ENCODE measurements around the gene GJC2.

GJC2 gene

DNA sequence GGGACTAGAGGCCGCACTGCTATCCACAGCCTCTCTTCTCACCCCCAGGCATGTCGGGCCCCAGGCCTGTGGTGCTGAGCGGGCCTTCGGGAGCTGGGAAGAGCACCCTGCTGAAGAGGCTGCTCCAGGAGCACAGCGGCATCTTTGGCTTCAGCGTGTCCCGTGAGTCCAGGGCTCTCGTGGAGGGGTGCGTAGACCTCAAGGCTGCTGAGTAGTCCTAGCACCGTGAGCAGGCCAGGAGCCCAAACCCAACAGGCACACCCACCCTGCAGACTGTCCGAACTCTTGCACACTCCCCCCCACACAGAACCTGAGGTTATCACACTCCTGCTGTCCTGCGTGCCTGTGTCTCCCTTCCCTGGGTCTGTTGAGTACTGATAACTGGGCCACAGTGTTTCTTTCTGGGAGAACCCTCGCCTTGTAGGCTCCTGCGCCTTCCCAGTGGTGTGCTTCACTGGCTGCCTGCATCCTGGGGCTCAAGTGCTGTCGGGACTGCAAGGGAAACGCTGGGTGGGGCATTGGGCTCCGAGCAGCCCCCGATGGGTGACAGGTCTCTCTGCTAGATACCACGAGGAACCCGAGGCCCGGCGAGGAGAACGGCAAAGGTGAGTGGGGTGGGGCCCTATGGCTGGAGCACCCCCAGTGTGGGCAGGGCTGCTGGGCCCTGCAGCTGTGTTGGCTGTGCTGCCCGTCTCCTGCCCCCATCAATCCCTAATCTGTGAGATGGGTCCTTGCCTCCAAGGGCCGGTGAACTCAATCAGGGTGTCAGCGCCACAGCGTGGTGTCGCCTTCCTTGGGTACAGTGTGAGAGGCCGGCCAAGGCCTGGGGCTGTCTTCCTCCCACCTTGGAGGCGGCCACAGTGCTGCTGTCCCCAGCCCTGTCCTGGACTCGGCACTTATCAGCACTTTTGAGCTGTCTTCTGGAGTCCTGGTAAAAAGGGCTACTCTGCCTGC lies 4.0 kb upstream of the GJC2 start:
- DNase-seq (ENCODE audit: low spot score): peak; percentile 62

- DNase-seq (ENCODE audit: low spot score): peak; percentile 59
Observed at GRCh38 chr1:228146417-228147150, 3.1 kb upstream of the GJC2 start.

GRCh38 chr1:228147151-228147693 lies 2.5 kb upstream of the GJC2 start:
- peak; percentile 60 for DNase-seq (ENCODE audit: low spot score)

- no peak for DNase-seq (ENCODE audit: low spot score)
Observed at GRCh38 chr1:228147768-228148167, 2.0 kb upstream of the GJC2 start.

GRCh38 chr1:228148196-228148861 lies 1.4 kb upstream of the GJC2 start:
- peak; percentile 58 for DNase-seq (ENCODE audit: low spot score)

DNA sequence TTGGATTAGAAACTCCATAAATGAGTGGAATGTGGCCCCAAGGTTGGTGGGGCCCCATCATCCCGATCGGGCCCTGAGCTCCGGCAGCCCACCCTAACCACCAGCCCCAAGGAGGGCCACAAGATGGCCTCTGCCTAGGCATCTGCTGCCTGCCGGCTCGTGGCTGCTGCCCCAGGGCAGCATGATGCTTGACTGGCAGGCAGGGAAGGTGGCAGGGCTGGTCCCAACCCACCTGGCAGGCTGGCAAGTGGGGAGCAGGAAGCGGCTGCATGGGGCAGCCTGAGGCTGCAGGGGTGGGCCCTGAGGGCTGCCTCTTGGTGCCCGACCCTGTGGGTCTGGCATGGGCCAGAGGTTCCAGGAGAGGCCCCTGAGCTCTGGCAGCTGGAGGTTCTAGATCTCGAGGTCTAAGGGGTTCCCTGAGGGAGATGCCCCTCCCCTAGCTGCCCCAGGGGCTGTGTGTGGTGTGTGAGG lies 760 bp upstream of the GJC2 start:
- no peak for DNase-seq (ENCODE audit: low spot score)

DNA sequence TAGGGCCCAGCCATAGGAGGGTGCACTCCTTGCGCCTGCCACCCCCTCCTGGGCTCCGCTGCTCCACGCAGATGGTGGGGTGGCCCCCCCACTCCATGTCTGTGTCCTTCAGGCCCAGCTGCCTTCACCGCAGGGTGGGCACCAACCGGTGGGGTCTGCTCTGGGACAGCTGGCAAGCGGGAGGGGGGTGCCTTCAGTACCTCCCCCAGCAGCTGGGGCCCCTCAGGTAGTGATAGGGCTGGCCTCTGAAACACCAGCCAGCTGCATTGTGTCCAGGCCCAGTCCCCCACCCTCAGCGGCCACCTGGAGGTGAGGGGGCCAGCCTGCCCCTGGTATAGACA lies 360 bp downstream of the GJC2 start:
- DNase-seq (ENCODE audit: low spot score): peak; percentile 65

DNA sequence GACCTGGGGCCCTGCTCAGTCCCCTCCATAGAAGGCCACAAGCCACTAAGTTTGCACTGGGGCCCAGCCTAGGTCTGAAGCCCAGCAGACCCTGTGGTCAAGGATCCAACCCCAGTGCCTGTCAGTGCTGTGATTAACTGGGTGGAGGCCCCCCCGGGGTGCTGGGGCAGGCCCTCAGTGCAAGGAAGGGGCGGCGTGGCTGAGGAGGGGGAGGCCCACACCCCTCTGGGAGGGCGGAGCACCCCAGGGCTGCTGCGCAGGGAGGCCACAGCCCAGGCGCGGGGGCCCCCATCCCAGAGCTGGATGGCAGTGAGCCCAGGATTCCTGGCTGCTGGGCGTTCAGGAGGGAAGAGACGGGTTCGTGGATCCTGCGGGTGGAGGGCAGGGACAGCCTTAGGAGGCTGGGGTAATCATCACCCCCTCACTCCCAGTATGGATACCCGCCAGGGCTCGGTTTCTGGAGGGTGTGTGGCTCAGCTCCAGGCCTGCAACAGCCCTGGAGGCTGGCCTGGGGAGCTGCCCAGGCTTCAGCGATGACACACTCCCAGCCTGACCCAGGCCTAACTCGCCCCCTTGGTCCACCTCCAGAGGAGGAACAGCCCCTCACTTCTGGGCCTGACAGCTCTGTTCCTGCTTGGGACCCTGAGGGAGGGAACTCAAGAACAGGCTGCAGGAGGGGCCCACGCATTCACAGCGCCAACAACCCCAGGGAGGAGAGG lies 890 bp downstream of the GJC2 start:
- DNase-seq (ENCODE audit: low spot score): peak; percentile 86

DNA sequence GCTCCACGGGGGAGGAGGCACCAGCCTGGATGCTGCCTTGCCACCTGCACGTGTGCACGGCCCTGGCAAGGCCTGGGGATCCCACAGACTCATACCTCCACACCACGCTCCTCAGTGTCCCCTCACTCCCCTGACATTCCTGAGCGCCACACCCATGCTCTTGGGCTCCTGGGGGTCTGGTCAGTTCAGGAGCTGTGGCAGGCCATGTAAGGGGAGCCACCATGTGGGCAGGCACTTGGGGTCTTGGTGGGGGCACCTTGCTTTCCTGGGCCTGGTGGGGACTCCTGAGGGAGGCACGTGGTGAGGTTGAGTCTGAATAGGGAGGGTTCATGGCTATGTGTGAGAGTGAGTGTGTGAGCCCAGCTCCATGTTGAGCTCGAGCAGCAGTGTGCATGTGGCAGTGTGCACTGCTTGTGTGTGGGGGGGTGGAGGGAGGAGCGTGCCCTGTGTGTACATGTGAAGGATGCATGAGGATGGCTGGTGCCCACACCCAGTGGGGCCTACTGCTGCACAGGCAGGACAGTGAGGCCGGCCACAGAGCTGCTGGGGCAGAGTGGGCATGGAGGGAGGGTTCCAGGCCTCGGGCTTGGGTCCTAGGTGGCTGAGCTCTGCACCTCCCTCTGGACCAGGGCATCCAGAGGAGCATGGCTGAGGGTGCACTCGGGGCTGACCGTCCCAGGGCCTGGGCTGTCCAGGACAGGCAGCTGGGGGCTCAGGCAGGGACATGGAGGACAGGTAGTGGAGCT lies 1.6 kb downstream of the GJC2 start:
- peak; percentile 63 for DNase-seq (ENCODE audit: low spot score)

DNA sequence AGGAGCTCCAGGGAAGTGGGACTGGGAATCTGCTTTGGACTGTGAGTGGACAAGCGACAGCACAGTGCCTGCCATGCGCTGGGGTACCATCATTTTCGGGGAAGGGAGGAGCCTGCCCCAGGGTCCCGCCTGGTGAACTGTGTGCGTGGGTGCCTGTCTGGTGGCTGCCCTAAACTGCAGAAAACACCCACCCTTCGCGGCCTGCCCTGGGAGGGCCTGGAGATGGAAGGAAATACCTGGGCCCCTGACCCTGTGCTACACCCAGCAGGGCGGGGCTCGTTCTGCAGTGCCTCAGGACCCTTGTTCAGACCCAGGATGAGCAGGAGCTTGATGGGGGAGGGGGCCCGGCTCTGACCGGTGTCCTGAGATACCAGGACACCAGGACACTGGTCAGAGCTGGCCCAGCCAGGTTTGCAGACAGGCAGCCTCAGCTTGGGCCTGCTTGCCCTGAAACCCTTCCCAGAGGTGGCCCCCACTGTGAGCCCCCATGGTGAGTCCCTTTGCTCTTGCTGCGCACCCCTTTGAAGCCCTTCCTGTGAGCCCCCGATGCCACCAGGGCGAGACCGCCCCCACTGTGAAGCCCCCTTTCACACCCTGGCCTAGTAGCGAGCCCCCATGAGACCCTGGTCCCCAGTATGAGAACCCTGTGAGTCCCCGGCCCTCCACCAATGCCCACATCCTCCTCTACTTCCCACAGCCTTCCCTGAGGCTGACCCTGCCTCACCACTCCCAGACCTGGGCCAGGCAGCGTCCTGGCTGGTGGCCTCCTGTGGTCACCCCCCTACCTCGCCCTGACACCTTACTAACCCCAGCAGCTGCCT lies 2.6 kb downstream of the GJC2 start:
- DNase-seq (ENCODE audit: low spot score): no peak

- DNase-seq (ENCODE audit: low spot score): no peak
Observed at GRCh38 chr1:228152918-228153258, 3.2 kb downstream of the GJC2 start.

DNA sequence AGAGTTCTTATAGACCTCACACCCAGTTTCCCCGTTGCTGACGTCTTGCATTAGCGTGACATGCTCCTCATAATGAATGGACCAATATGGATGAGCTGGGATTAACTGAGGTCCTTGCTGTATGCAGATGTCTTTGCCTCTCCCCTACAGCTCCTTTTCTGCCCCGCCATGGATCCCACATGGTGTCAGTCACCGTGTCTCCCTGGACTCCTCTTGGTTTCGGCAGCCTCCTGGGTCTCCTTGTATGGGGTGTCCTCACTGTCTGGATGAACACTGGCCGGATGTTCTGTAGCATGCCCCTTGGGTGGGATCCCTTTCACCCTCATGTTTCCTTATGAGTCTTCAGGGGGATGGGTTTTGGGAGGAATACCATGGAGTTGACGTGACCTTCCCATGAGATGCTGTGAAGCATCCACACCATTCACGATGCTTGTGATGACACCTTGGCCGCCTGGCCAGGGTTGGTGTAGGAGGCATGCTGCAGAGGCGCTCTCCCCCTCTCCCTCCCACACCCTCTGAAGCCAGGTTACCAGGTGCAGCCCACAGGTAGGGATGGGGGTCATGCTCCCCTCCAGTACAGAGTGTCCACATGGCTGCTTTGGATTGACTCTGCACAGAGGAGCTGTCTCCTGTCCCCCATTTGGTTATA lies 4.4 kb downstream of the GJC2 start:
- no peak for DNase-seq (ENCODE audit: low spot score)

DNA sequence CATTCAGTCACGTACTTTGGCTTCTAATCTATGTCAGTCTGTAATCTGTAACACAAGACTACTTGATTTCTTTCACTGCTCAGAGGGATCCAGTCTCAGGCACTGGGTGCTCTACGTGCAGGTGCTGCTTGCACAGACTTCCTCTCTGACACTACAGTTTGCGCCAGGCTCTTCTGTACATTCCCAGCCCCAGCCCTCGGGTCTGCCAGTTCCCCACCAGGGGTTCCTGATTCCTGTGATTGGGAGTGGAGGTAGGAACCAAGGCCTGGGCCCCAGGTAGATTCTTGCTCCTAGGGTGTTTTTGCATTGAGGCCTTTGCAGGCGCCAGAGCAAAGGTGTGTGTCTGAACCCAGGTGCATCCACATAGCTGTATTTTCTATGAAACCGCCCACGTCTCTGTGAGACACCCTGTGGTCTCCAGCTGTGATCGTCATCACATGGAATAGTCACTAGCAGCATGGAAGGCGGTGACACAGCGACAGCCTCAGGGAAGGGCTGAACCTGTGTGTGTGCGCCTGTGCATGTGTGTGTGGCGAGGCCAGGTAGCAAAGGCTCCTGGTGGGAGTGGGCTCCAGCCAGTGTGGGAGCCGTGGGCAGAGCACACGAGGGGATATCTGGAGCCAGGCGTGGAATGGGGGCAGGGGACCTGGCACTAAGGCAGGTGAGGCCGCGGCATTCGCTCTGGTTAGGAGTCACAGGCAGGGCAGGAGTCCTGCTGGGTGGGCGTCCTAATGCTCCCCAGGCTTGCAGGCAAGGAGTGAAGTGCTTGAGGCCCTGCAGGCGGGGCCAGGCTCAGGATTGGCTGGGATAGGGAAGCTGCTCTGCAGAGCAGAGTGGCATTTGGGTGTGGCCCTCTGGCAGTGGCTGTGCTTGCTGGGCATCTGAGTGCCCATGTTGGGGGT lies 5.2 kb downstream of the GJC2 start:
- DNase-seq (ENCODE audit: low spot score): no peak

GRCh38 chr1:228155596-228156514 lies 6.1 kb downstream of the GJC2 start:
- DNase-seq (ENCODE audit: low spot score): no peak

GRCh38 chr1:228156515-228156881 lies 6.8 kb downstream of the GJC2 start:
- no peak for DNase-seq (ENCODE audit: low spot score)

- DNase-seq (ENCODE audit: low spot score): no peak
Observed at GRCh38 chr1:228156941-228157728, 7.4 kb downstream of the GJC2 start.

DNA sequence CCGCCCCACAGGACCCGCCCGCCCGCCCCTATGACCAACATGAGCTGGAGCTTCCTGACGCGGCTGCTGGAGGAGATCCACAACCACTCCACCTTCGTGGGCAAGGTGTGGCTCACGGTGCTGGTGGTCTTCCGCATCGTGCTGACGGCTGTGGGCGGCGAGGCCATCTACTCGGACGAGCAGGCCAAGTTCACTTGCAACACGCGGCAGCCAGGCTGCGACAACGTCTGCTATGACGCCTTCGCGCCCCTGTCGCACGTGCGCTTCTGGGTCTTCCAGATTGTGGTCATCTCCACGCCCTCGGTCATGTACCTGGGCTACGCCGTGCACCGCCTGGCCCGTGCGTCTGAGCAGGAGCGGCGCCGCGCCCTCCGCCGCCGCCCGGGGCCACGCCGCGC lies 8.0 kb downstream of the GJC2 start:
- no peak for DNase-seq (ENCODE audit: low spot score)
